K562 (cell line): ENCODE data around the gene GALNT12. TPM values are rescaled to one million over a fixed set of nuclear protein-coding genes. Genes with fewer than 3 reads are reported as not detected.

Source experiments
- ATAC-seq: fragments of 200-7000 bp; cut with Tn5 transposase; 3 replicates; pipeline ENCODE4 v1.9.1; 2020; ENCODE audit warnings: moderate library complexity
- BruUV-seq: library from RNA; stranded (reverse); fragments of 400-500 nt; replicated peaks from 2 replicates; lab custom pipeline; 2021; lab: Mats Ljungman, UMichigan
- CTCF ChIA-PET: fragments of 300-600 bp; formaldehyde crosslinking; extraction: SDS; loops from one replicate; lab custom pipeline; 2021; ENCODE audit warnings: low intra/inter-chr PET ratio; lab: Yijun Ruan, JAX
- POLR2A ChIA-PET: fragments of 300-600, 350-650 bp; sonication (Branson Sonifier 250); formaldehyde crosslinking; extraction: SDS; loops from one replicate; lab custom pipeline; 2021; ENCODE audit warnings: antibody characterized with exemption, inconsistent platforms; lab: Yijun Ruan, JAX
- DNase-seq, 4 experiments: peaks; one replicate each; pipeline versions ENCODE4 v3.0.0 to v3.0.0-alpha.2; 2011 to 2018; ENCODE audit warnings: low spot score in 3 of 4, mixed read lengths in 3 of 4; ENCODE audit errors: extremely low read depth in 1 of 4
- FAIRE-seq: peaks from 2 replicates; lab custom pipeline; 2011; peaks lifted over from hg19 to GRCh38; lab: Jason Lieb, UNC
- H2AFZ ChIP-seq: 2 replicates; pipeline ENCODE4 v1.6.0; 2011; ENCODE audit warnings: low read depth, low read length, control low read depth, inconsistent platforms
- H3K27ac ChIP-seq: fragments of 200-600 bp; 3 replicates; pipeline ENCODE4 v1.8.0; 2011; ENCODE audit warnings: low read depth, mild to moderate bottlenecking, control low read depth, inconsistent platforms, low read length, moderate library complexity, mixed read lengths; ENCODE audit errors: extremely low read depth
- H3K27me3 ChIP-seq, 2 experiments: fragments of 300-600 bp in 1 of 2; 2 replicates in 1 of 2; 3 replicates in 1 of 2; pipeline versions ENCODE4 v1.6.0 to v1.8.0; 2011; ENCODE audit warnings: inconsistent platforms in 2 of 2, low read length in 2 of 2, mild to moderate bottlenecking in 1 of 2, mixed read lengths in 1 of 2, moderate library complexity in 1 of 2; ENCODE audit not compliant: control insufficient read depth in 2 of 2, insufficient read depth in 2 of 2
- H3K36me3 ChIP-seq: fragments of 300-600 bp; 3 replicates; pipeline ENCODE4 v1.8.0; 2011; ENCODE audit warnings: mild to moderate bottlenecking, low read length, inconsistent platforms; ENCODE audit not compliant: control insufficient read depth, insufficient read depth
- H3K4me1 ChIP-seq, 2 experiments: fragments of 200-600 bp in 1 of 2; replicated peaks in 1 of 2; 2 replicates in 1 of 2; 3 replicates in 1 of 2; pipeline versions ENCODE4 v1.5.1 to v1.8.0; 2011; ENCODE audit warnings: inconsistent platforms in 2 of 2, low read length in 2 of 2, mild to moderate bottlenecking in 1 of 2, mixed read lengths in 1 of 2, moderate library complexity in 1 of 2; ENCODE audit not compliant: control insufficient read depth in 2 of 2, insufficient read depth in 2 of 2
- H3K4me2 ChIP-seq: 2 replicates; pipeline ENCODE4 v1.6.1; 2011; ENCODE audit warnings: low read length, control low read depth, inconsistent platforms, mixed read lengths; ENCODE audit not compliant: insufficient read depth
- H3K4me3 ChIP-seq: fragments of 200-600 bp; sonication (generic), shearing (Covaris generic); 2 replicates; pipeline ENCODE4 v1.5.1; 2016; ENCODE audit warnings: control low read depth, inconsistent platforms
- H3K79me2 ChIP-seq: fragments of 200-600 bp; 3 replicates; pipeline ENCODE4 v1.8.0; 2011; ENCODE audit warnings: low read length, inconsistent platforms; ENCODE audit not compliant: control insufficient read depth, insufficient read depth
- H3K9ac ChIP-seq, 2 experiments: 2 replicates each; pipeline versions ENCODE4 v1.6.0 to v1.6.1; 2011; ENCODE audit warnings: low read depth in 2 of 2, low read length in 2 of 2, control low read depth in 1 of 2, inconsistent platforms in 1 of 2, mild to moderate bottlenecking in 1 of 2, mixed read lengths in 1 of 2; ENCODE audit not compliant: insufficient read depth in 1 of 2
- H3K9me1 ChIP-seq: one replicate; pipeline ENCODE4 v1.6.0; 2011; ENCODE audit warnings: inconsistent platforms, mild to moderate bottlenecking, low read length, moderate library complexity; ENCODE audit not compliant: control insufficient read depth, insufficient read depth
- H3K9me3 ChIP-seq: replicated peaks from 2 replicates; pipeline ENCODE4 v1.5.1; 2011; ENCODE audit warnings: low read depth, low read length, inconsistent platforms; ENCODE audit not compliant: control insufficient read depth, insufficient read depth
- H4K20me1 ChIP-seq: replicated peaks from 2 replicates; pipeline ENCODE4 v1.6.1; 2011; ENCODE audit warnings: low read length, inconsistent platforms, mixed read lengths; ENCODE audit not compliant: control insufficient read depth, insufficient read depth
- C11orf30 ChIP-seq: fragments of 450-650 bp; IDR thresholded peaks from 2 replicates; pipeline ENCODE4 v1.6.1; 2016; ENCODE audit warnings: low read depth, mild to moderate bottlenecking
- CBFB ChIP-seq: sonication (generic); formaldehyde crosslinking; IDR thresholded peaks from 2 replicates; pipeline ENCODE4 v1.4.0; 2020; ENCODE audit warnings: mild to moderate bottlenecking, missing genetic modification reagents
- CBX1 ChIP-seq: sonication (generic); IDR thresholded peaks from 2 replicates; pipeline ENCODE4 v1.6.1; 2016; ENCODE audit warnings: antibody characterized with exemption, low read depth, mild to moderate bottlenecking
- DNMT1 ChIP-seq: fragments of 450-650 bp; IDR thresholded peaks from 2 replicates; pipeline ENCODE4 v1.6.1; 2016; ENCODE audit warnings: antibody characterized with exemption, mild to moderate bottlenecking
- NCOA2 ChIP-seq, 2 experiments: fragments of 450-650 bp; IDR thresholded peaks; 2 replicates each; pipeline ENCODE4 v1.6.1; 2018; ENCODE audit warnings: mild to moderate bottlenecking in 2 of 2, moderate library complexity in 1 of 2; ENCODE audit not compliant: partially characterized antibody in 2 of 2
- NUFIP1 ChIP-seq: fragments of 450-650 bp; IDR thresholded peaks from 2 replicates; pipeline ENCODE4 v1.6.1; 2018; ENCODE audit not compliant: partially characterized antibody
- PYGO2 ChIP-seq: fragments of 450-650 bp; IDR thresholded peaks from 2 replicates; pipeline ENCODE4 v1.6.1; 2016; ENCODE audit warnings: mild to moderate bottlenecking, missing genetic modification characterization, moderate library complexity, missing compliant biosample characterization
- TSHZ1 ChIP-seq: fragments of 250-450 bp; sonication (Bioruptor Pico); IDR thresholded peaks from 2 replicates; pipeline ENCODE4 v1.4.0; 2020; ENCODE audit warnings: mild to moderate bottlenecking, moderate library complexity
- XRCC4 ChIP-seq: IDR thresholded peaks from one replicate; pipeline ENCODE4 v1.6.1; 2011; ENCODE audit not compliant: insufficient read depth, insufficient read length; ENCODE audit errors: extremely low read depth
- ZNF316 ChIP-seq: fragments of 450-650 bp; IDR thresholded peaks from 2 replicates; pipeline ENCODE4 v1.6.1; 2016
- WGBS: fragments of 100-300 bp; shearing (Covaris generic); methylation state at CpG from one replicate; pipeline ENCODE4 v1.1.6; 2016; ENCODE audit warnings: low coverage, mixed read lengths; ENCODE audit not compliant: insufficient coverage; ENCODE audit errors: missing lambda C conversion rate; 5-methylcytosine and 5-hydroxymethylcytosine counted together
- in situ Hi-C: fragments of 300-500 bp; cut with MboI; formaldehyde crosslinking; loops from 4 replicates; pipeline ENCODE4 v1.15.0; 2018; ENCODE audit warnings: inconsistent platforms, mixed read lengths
- intact Hi-C: fragments of 100-400 bp; cut with micrococcal nuclease; formaldehyde crosslinking; loops from 2 replicates; pipeline ENCODE4 v1.14.2; 2022
- polyA plus RNA-seq, 8 experiments: library from polyadenylated mRNA; depleted of rRNA in 4 of 8; stranded (reverse) in 5 of 8; unstranded in 3 of 8; fragments of >200 nt; fragmentation: Nextera tagmentation in 2 of 8; fragmentation: Illumina TruSeq in 1 of 8; extraction: Ambion mirVana in 2 of 8; extraction: Trizol in 1 of 8; gene quantifications; 2 replicates each; pipeline versions ENCODE4 v1.2.1 to v1.2.3, GENCODE V29; 2011 to 2014; ENCODE audit warnings: inconsistent platforms in 1 of 8, missing spikeins in 1 of 8
- total RNA-seq, 7 experiments: library from RNA; depleted of rRNA in 6 of 7; stranded (reverse); fragments of >200 nt in 6 of 7; fragmentation: Illumina TruSeq in 2 of 7; extraction: Trizol in 2 of 7; gene quantifications; 2 replicates each; pipeline versions ENCODE4 v1.2.1 to v1.2.3, GENCODE V29; 2011 to 2021; ENCODE audit warnings: low replicate concordance in 1 of 7

Gene GALNT12
- total and polyA plus RNA-seq, 9 of the 15 experiments (the other 6 are each of a cell fraction or from before 2014, with no cell fraction given): 29.7 to 82.9 (median 44.2) TPM

GRCh38 chr9:98838868-98839565, 31.5 kb downstream of the GALNT12 start:
- FAIRE-seq (no peak), DNase-seq (no peak), ATAC-seq (no peak)
- no peak overlapping the region for H2AFZ ChIP-seq
- peaks cover 10 to 14% of the 10 kb centered on the region in 2 experiments for H3K4me1 ChIP-seq
- 90% methylated on average over 6 of the region's 6 CpGs for WGBS
- 0 out of 4 replicates have a peak overlapping the region, but pooled peaks of 1 of the 2 experiments have one; percentile 31 for H3K9ac ChIP-seq
- ChIA-PET CTCF (interaction anchor here (0.7 kb wide), 1 partner anchor 265 kb away, joined by 3 read pairs; no protein-coding TSS in a partner anchor), POLR2A (interaction anchor here (0.6 to 2.2 kb wide), 4 partner anchors 10 to 553 kb away, joined by 3 to 8 read pairs (median 4); no protein-coding TSS in a partner anchor)
- no peaks in the 10 kb centered on the region for H3K9me3 ChIP-seq
- TF ChIP-seq ZNF316 (peak; percentile 61; the same call in 1 of the 2 replicates), PYGO2 (tag) (no peak), C11orf30 (peak; percentile 37; the same call in 1 of the 2 replicates)
- H3K4me2 ChIP-seq: no peak overlapping the region
- H3K9me1 ChIP-seq: no peaks in the 10 kb centered on the region
- intact Hi-C loops: no loop called here
- BruUV-seq: no TSS peak
- in situ Hi-C loops: no loop called here
- H3K36me3 ChIP-seq: peaks cover 88% of the 10 kb centered on the region
- no peaks in the 10 kb centered on the region for H3K27me3 ChIP-seq
- no peak overlapping the region for H3K27ac ChIP-seq
- no peaks in the 10 kb centered on the region for H4K20me1 ChIP-seq
- H3K4me3 ChIP-seq: no peak overlapping the region
- peaks cover 8% of the 10 kb centered on the region; the same call in 2 of the 3 replicates for H3K79me2 ChIP-seq

- Histone ChIP-seq H3K36me3 (peaks cover 87% of the 10 kb centered on the region), H3K9me3 (no peaks in the 10 kb centered on the region), H3K9ac (0 out of 4 replicates have a peak overlapping the region, but pooled peaks of 1 of the 2 experiments have one; percentile 47), H4K20me1 (no peaks in the 10 kb centered on the region), H2AFZ (no peak overlapping the region), H3K4me2 (no peak overlapping the region), H3K4me1 (peaks cover 3 to 7% of the 10 kb centered on the region in 2 experiments), H3K27ac (no peak overlapping the region), H3K27me3 (no peaks in the 10 kb centered on the region), H3K79me2 (peaks cover 3% of the 10 kb centered on the region; the same call in 1 of the 3 replicates), H3K9me1 (no peaks in the 10 kb centered on the region), H3K4me3 (no peak overlapping the region)
- in situ Hi-C loops: no loop called here
- no TSS peak for BruUV-seq
- FAIRE-seq: no peak
- intact Hi-C loops: no loop called here
- no peak for DNase-seq
- 67% methylated on average over 4 of the region's 4 CpGs for WGBS
- ChIA-PET POLR2A (interaction anchor here (0.5 to 2.2 kb wide), 2 partner anchors 9 to 15 kb away, joined by 3 to 8 read pairs; no protein-coding TSS in a partner anchor), CTCF (interaction anchor here (0.7 kb wide), 1 partner anchor 265 kb away, joined by 3 read pairs; no protein-coding TSS in a partner anchor)
- no peak for ATAC-seq
- no peak for TF ChIP-seq TSHZ1 (CRISPR knock-in tag)
- no peak for TF ChIP-seq NCOA2 (IDR thresholded peaks at IDR 0.05; ENCODE audit: partially characterized antibody in 2 of 2)
- TF ChIP-seq DNMT1: no peak
- no peak for TF ChIP-seq NUFIP1
- no peak for TF ChIP-seq CBFB
- no peak for TF ChIP-seq CBX1
- no peak for TF ChIP-seq XRCC4
These were observed 32.3 kb downstream of the GALNT12 start for GRCh38 chr9:98839724-98840123.
